Liver (tissue), 3 donors: ENCODE measurements around the gene TMEM259.

Source experiments
- FOXA1 ChIP-seq: IDR thresholded peaks from 2 replicates; pipeline ENCODE4 v1.6.1; 2016; ENCODE audit warnings: antibody characterized with exemption
- FOXA2 ChIP-seq: IDR thresholded peaks from 2 replicates; pipeline ENCODE4 v1.6.1; 2016; ENCODE audit warnings: antibody characterized with exemption
- GABPA ChIP-seq, 2 donors: IDR thresholded peaks in 1 of 2; conservative IDR thresholded peaks in 1 of 2; 2 replicates each; pipeline ENCODE4 v1.6.1; 2016; ENCODE audit warnings: antibody characterized with exemption in 2 of 2, mild to moderate bottlenecking in 1 of 2, moderate library complexity in 1 of 2
- JUND ChIP-seq, 2 donors: IDR thresholded peaks; 2 replicates each; pipeline ENCODE4 v1.6.1; 2016; ENCODE audit warnings: antibody characterized with exemption in 2 of 2
- RAD21 ChIP-seq, 2 donors: IDR thresholded peaks; 2 replicates each; pipeline ENCODE4 v1.6.1; 2016; ENCODE audit warnings: antibody characterized with exemption in 2 of 2, mild to moderate bottlenecking in 2 of 2
- SP1 ChIP-seq: IDR thresholded peaks from 2 replicates; pipeline ENCODE4 v1.6.1; 2018; ENCODE audit warnings: antibody characterized with exemption, mild to moderate bottlenecking
- YY1 ChIP-seq: IDR thresholded peaks from 2 replicates; pipeline ENCODE4 v1.6.1; 2016; ENCODE audit warnings: antibody characterized with exemption, mild to moderate bottlenecking
- TF ChIP-seq, protein P1 (sequence below): fragments of 150-350 bp; IDR thresholded peaks from 2 replicates; pipeline ENCODE4 v1.5.1; 2017; ENCODE audit warnings: improper control_type of control experiment, low read depth, low read length; ENCODE audit not compliant: missing input control
- TF ChIP-seq, protein P2 (sequence below): IDR thresholded peaks from 2 replicates; pipeline ENCODE4 v1.6.1; 2016; ENCODE audit warnings: antibody characterized with exemption
- TF ChIP-seq, protein P3 (sequence below): IDR thresholded peaks from 2 replicates; pipeline ENCODE4 v1.6.1; 2016; ENCODE audit warnings: antibody characterized with exemption, mild to moderate bottlenecking
- TF ChIP-seq, protein P4 (sequence below): IDR thresholded peaks from 2 replicates; pipeline ENCODE4 v1.6.1; 2016; ENCODE audit warnings: antibody characterized with exemption
- donor health status: healthy.
- donor health status: healthy.

- TF ChIP-seq, protein P1, sequence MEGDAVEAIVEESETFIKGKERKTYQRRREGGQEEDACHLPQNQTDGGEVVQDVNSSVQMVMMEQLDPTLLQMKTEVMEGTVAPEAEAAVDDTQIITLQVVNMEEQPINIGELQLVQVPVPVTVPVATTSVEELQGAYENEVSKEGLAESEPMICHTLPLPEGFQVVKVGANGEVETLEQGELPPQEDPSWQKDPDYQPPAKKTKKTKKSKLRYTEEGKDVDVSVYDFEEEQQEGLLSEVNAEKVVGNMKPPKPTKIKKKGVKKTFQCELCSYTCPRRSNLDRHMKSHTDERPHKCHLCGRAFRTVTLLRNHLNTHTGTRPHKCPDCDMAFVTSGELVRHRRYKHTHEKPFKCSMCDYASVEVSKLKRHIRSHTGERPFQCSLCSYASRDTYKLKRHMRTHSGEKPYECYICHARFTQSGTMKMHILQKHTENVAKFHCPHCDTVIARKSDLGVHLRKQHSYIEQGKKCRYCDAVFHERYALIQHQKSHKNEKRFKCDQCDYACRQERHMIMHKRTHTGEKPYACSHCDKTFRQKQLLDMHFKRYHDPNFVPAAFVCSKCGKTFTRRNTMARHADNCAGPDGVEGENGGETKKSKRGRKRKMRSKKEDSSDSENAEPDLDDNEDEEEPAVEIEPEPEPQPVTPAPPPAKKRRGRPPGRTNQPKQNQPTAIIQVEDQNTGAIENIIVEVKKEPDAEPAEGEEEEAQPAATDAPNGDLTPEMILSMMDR: no peak
- TF ChIP-seq, protein P2, sequence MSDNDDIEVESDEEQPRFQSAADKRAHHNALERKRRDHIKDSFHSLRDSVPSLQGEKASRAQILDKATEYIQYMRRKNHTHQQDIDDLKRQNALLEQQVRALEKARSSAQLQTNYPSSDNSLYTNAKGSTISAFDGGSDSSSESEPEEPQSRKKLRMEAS: no peak
- TF ChIP-seq GABPA (IDR thresholded peaks at IDR 0.05 in 1 of 2, conservative IDR thresholded peaks at IDR 0.05 in 1 of 2) (no peak), JUND (IDR thresholded peaks at IDR 0.05) (no peak), YY1 (no peak), FOXA1 (no peak), SP1 (no peak), FOXA2 (no peak), RAD21 (IDR thresholded peaks at IDR 0.05) (no peak)
- TF ChIP-seq, protein P3, sequence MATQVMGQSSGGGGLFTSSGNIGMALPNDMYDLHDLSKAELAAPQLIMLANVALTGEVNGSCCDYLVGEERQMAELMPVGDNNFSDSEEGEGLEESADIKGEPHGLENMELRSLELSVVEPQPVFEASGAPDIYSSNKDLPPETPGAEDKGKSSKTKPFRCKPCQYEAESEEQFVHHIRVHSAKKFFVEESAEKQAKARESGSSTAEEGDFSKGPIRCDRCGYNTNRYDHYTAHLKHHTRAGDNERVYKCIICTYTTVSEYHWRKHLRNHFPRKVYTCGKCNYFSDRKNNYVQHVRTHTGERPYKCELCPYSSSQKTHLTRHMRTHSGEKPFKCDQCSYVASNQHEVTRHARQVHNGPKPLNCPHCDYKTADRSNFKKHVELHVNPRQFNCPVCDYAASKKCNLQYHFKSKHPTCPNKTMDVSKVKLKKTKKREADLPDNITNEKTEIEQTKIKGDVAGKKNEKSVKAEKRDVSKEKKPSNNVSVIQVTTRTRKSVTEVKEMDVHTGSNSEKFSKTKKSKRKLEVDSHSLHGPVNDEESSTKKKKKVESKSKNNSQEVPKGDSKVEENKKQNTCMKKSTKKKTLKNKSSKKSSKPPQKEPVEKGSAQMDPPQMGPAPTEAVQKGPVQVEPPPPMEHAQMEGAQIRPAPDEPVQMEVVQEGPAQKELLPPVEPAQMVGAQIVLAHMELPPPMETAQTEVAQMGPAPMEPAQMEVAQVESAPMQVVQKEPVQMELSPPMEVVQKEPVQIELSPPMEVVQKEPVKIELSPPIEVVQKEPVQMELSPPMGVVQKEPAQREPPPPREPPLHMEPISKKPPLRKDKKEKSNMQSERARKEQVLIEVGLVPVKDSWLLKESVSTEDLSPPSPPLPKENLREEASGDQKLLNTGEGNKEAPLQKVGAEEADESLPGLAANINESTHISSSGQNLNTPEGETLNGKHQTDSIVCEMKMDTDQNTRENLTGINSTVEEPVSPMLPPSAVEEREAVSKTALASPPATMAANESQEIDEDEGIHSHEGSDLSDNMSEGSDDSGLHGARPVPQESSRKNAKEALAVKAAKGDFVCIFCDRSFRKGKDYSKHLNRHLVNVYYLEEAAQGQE: no peak
- TF ChIP-seq, protein P4, sequence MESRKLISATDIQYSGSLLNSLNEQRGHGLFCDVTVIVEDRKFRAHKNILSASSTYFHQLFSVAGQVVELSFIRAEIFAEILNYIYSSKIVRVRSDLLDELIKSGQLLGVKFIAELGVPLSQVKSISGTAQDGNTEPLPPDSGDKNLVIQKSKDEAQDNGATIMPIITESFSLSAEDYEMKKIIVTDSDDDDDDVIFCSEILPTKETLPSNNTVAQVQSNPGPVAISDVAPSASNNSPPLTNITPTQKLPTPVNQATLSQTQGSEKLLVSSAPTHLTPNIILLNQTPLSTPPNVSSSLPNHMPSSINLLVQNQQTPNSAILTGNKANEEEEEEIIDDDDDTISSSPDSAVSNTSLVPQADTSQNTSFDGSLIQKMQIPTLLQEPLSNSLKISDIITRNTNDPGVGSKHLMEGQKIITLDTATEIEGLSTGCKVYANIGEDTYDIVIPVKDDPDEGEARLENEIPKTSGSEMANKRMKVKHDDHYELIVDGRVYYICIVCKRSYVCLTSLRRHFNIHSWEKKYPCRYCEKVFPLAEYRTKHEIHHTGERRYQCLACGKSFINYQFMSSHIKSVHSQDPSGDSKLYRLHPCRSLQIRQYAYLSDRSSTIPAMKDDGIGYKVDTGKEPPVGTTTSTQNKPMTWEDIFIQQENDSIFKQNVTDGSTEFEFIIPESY: no peak
These were observed 27.0 kb downstream of the TMEM259 start for GRCh38 chr19:993831-994393.
